Type B pancreatic cell (in vitro differentiated cells): ENCODE results near the gene UTS2R. TPM values are rescaled to one million over a fixed set of nuclear protein-coding genes. Genes with fewer than 3 reads are reported as not detected.

Experiments
- DNase-seq: peaks from one replicate; pipeline ENCODE4 v3.0.0; 2021; ENCODE audit warnings: mixed read lengths; ENCODE audit not compliant: unreplicated experiment; ENCODE audit errors: extremely low spot score
- H3K27ac Mint-ChIP-seq: 2 replicates; pipeline ENCODE4 v1.8.0; 2021; ENCODE audit warnings: mild to moderate bottlenecking, mixed read lengths
- H3K27me3 Mint-ChIP-seq: 2 replicates; pipeline ENCODE4 v1.8.0; 2021; ENCODE audit warnings: mixed read lengths
- H3K36me3 Mint-ChIP-seq: 2 replicates; pipeline ENCODE4 v1.8.0; 2021; ENCODE audit warnings: mixed read lengths
- H3K4me1 Mint-ChIP-seq: one replicate; pipeline ENCODE4 v1.8.0; 2021; ENCODE audit warnings: mixed read lengths; ENCODE audit not compliant: unreplicated experiment
- H3K4me3 Mint-ChIP-seq: 2 replicates; pipeline ENCODE4 v1.8.0; 2021; ENCODE audit warnings: mild to moderate bottlenecking, mixed read lengths
- H3K9me3 Mint-ChIP-seq: 2 replicates; pipeline ENCODE4 v1.8.0; 2021; ENCODE audit warnings: mixed read lengths
- CTCF ChIP-seq: fragments of 200-600 bp; sonication (generic); conservative IDR thresholded peaks from 2 replicates; pipeline ENCODE4 v1.5.0; 2021; ENCODE audit warnings: antibody characterized with exemption, mild to moderate bottlenecking
- total RNA-seq: library from RNA; stranded (reverse); gene quantifications from 2 replicates; pipeline ENCODE4 v1.2.1, GENCODE V29; 2021; ENCODE audit warnings: low replicate concordance

UTS2R gene
- total RNA-seq, 1 donor from 2014 or later: 0.97 TPM

- H3K36me3 Mint-ChIP-seq: peaks cover 3% of the 10 kb centered on the region
- no peaks in the 10 kb centered on the region for H3K9me3 Mint-ChIP-seq
- peaks cover 9% of the 10 kb centered on the region for H3K4me1 Mint-ChIP-seq
- TF ChIP-seq CTCF: no peak
- no peak overlapping the region for H3K27ac Mint-ChIP-seq
- no peak overlapping the region for H3K4me3 Mint-ChIP-seq
- no peak for DNase-seq
- no peaks in the 10 kb centered on the region for H3K27me3 Mint-ChIP-seq
These were observed 41.3 kb downstream of the UTS2R start for GRCh38 chr17:82412535-82413520.

- peaks cover 3% of the 10 kb centered on the region for H3K36me3 Mint-ChIP-seq
- H3K9me3 Mint-ChIP-seq: no peaks in the 10 kb centered on the region
- no peak overlapping the region for H3K27ac Mint-ChIP-seq
- no peaks in the 10 kb centered on the region for H3K27me3 Mint-ChIP-seq
- TF ChIP-seq CTCF: peak; percentile 89
- peak; percentile 84 for DNase-seq
- H3K4me1 Mint-ChIP-seq: peaks cover 14% of the 10 kb centered on the region
- H3K4me3 Mint-ChIP-seq: peak overlapping the region; percentile 50
These were observed 43.1 kb downstream of the UTS2R start for GRCh38 chr17:82414548-82415281.

- Mint-ChIP-seq H3K4me3 (peak overlapping the region; percentile 50), H3K4me1 (peaks cover 15% of the 10 kb centered on the region), H3K27ac (no peak overlapping the region), H3K36me3 (peaks cover 9% of the 10 kb centered on the region), H3K27me3 (no peaks in the 10 kb centered on the region), H3K9me3 (no peaks in the 10 kb centered on the region)
- no peak for TF ChIP-seq CTCF
- DNase-seq: no peak
These were observed 43.8 kb downstream of the UTS2R start for GRCh38 chr17:82415336-82415735.

GRCh38 chr17:82415786-82416185 is 44.2 kb downstream of the UTS2R start:
- Mint-ChIP-seq H3K9me3 (no peaks in the 10 kb centered on the region), H3K4me3 (no peak overlapping the region), H3K27ac (no peak overlapping the region), H3K36me3 (peaks cover 10% of the 10 kb centered on the region), H3K4me1 (peaks cover 15% of the 10 kb centered on the region), H3K27me3 (no peaks in the 10 kb centered on the region)
- TF ChIP-seq CTCF: no peak
- no peak for DNase-seq

- Mint-ChIP-seq H3K27ac (no peak overlapping the region), H3K9me3 (no peaks in the 10 kb centered on the region), H3K4me3 (no peak overlapping the region), H3K27me3 (no peaks in the 10 kb centered on the region), H3K36me3 (peaks cover 15% of the 10 kb centered on the region), H3K4me1 (peaks cover 15% of the 10 kb centered on the region)
- no peak for TF ChIP-seq CTCF
- DNase-seq: no peak
These were observed 44.7 kb downstream of the UTS2R start for GRCh38 chr17:82416264-82416663.
